ENCODE measurements around the gene CDK7. TPM values are rescaled to one million over a fixed set of nuclear protein-coding genes. Genes with fewer than 3 reads are reported as not detected.

The CDK7 gene
- total RNA-seq, 1 experiment from 2014 or later, result 44.4 TPM

DNA sequence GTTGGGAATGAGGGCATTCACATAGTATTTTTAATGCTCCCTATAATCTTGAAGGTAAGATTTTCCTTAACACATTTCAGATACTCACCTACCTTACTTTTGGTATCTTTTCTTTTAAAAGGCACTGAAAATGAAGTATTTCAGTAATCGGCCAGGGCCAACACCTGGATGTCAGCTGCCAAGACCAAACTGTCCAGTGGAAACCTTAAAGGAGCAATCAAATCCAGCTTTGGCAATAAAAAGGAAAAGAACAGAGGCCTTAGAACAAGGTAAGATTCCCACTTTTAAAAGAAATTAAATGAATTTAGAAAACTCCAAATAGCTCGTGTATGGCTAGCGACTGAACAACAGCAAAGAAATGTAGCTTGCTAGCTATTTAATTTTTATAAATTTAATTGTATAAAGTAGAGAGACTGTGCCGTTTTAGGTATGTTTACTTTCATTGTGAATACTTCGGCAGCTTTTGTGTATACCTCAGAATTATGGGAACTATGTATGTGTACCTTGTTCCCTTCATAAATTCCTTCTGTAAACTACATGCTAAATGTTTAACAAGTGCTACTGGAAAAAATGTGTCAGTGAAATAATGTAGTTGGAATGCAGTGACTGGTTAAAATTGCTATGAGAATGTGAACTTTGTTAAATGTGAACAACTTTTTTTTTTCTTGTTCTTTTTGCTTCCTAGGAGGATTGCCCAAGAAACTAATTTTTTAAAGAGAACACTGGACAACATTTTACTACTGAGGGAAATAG lies 41.9 kb downstream of the CDK7 start:
- DNase-seq (ENCODE audit: low read depth, low spot score) (no peak), ATAC-seq (no peak)
- BruUV-seq (replicated peaks), result no TSS peak
- Histone ChIP-seq H3K27ac (ENCODE audit: low read length) (no peak overlapping the region), H3K27me3 (ENCODE audit: control insufficient read depth, insufficient read depth, low read length) (no peaks in the 10 kb centered on the region), H3K4me3 (ENCODE audit: low read depth in 2 of 2, low read length in 2 of 2) (no peak overlapping the region), H3K4me1 (ENCODE audit: control insufficient read depth, insufficient read depth, low read length) (no peaks in the 10 kb centered on the region), H3K36me3 (ENCODE audit: control insufficient read depth, insufficient read depth, low read length) (peaks cover 30% of the 10 kb centered on the region), H3K9me3 (ENCODE audit: control insufficient read depth, insufficient read depth, low read depth, low read length) (no peaks in the 10 kb centered on the region)
- ChIA-PET CTCF (interaction anchor here (0.8 kb wide), 1 partner anchor 11 kb away, joined by 3 read pairs; no protein-coding TSS in a partner anchor), POLR2A (no interaction called here)
- intact Hi-C loops (cut with micrococcal nuclease; ENCODE audit: unreplicated experiment) (no loop called here), in situ Hi-C loops (cut with HindIII; ENCODE audit: low pct_unique_long_range_greater_than_20kb, low sequenced_read_pairs) (no loop called here)
- TF ChIP-seq, protein P1, sequence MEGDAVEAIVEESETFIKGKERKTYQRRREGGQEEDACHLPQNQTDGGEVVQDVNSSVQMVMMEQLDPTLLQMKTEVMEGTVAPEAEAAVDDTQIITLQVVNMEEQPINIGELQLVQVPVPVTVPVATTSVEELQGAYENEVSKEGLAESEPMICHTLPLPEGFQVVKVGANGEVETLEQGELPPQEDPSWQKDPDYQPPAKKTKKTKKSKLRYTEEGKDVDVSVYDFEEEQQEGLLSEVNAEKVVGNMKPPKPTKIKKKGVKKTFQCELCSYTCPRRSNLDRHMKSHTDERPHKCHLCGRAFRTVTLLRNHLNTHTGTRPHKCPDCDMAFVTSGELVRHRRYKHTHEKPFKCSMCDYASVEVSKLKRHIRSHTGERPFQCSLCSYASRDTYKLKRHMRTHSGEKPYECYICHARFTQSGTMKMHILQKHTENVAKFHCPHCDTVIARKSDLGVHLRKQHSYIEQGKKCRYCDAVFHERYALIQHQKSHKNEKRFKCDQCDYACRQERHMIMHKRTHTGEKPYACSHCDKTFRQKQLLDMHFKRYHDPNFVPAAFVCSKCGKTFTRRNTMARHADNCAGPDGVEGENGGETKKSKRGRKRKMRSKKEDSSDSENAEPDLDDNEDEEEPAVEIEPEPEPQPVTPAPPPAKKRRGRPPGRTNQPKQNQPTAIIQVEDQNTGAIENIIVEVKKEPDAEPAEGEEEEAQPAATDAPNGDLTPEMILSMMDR (IDR thresholded peaks at IDR 0.05), result no peak
- TF ChIP-seq, protein P2, sequence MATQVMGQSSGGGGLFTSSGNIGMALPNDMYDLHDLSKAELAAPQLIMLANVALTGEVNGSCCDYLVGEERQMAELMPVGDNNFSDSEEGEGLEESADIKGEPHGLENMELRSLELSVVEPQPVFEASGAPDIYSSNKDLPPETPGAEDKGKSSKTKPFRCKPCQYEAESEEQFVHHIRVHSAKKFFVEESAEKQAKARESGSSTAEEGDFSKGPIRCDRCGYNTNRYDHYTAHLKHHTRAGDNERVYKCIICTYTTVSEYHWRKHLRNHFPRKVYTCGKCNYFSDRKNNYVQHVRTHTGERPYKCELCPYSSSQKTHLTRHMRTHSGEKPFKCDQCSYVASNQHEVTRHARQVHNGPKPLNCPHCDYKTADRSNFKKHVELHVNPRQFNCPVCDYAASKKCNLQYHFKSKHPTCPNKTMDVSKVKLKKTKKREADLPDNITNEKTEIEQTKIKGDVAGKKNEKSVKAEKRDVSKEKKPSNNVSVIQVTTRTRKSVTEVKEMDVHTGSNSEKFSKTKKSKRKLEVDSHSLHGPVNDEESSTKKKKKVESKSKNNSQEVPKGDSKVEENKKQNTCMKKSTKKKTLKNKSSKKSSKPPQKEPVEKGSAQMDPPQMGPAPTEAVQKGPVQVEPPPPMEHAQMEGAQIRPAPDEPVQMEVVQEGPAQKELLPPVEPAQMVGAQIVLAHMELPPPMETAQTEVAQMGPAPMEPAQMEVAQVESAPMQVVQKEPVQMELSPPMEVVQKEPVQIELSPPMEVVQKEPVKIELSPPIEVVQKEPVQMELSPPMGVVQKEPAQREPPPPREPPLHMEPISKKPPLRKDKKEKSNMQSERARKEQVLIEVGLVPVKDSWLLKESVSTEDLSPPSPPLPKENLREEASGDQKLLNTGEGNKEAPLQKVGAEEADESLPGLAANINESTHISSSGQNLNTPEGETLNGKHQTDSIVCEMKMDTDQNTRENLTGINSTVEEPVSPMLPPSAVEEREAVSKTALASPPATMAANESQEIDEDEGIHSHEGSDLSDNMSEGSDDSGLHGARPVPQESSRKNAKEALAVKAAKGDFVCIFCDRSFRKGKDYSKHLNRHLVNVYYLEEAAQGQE (IDR thresholded peaks at IDR 0.05; ENCODE audit: insufficient read depth in 1 of 2, low read depth in 2 of 2, low read length in 1 of 2), result no peak
- TF ChIP-seq TCF7L2 (IDR thresholded peaks at IDR 0.05; ENCODE audit: low read depth, low read length) (no peak), SIN3A (IDR thresholded peaks at IDR 0.05; ENCODE audit: borderline replicate concordance, insufficient read depth, low read depth, low read length) (no peak), POLR2AphosphoS5 (IDR thresholded peaks at IDR 0.05; ENCODE audit: low read depth, low read length) (no peak)

DNA sequence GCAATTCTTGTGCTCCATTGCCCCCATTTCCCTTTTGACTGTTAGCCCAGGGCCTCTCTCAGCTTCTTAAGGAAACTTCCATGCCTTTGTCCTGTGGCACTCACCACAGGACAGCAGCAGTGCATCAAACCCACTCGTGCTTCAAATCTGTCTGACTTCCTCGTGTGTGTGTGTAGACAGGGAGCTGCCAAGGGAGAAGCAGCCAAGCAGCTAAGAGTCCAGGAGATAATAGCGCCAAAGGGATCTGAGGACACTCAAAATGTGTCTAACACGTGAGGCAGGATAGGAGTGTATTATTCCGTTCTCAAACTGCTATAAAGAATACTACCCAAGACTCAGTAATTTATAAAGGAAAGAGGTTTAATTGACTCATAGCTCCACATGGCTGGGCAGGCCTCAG lies 44.8 kb downstream of the CDK7 start:
- H3K4me3 ChIP-seq (ENCODE audit: low read depth in 2 of 2, low read length in 2 of 2), result no peak overlapping the region
- intact Hi-C loops (cut with micrococcal nuclease; ENCODE audit: unreplicated experiment) (no loop called here), in situ Hi-C loops (cut with HindIII; ENCODE audit: low pct_unique_long_range_greater_than_20kb, low sequenced_read_pairs) (no loop called here)
- TF ChIP-seq SIN3A (IDR thresholded peaks at IDR 0.05; ENCODE audit: borderline replicate concordance, insufficient read depth, low read depth, low read length) (no peak), POLR2AphosphoS5 (IDR thresholded peaks at IDR 0.05; ENCODE audit: low read depth, low read length) (no peak), TCF7L2 (IDR thresholded peaks at IDR 0.05; ENCODE audit: low read depth, low read length) (no peak)
- TF ChIP-seq, protein P1 (IDR thresholded peaks at IDR 0.05), result no peak
- TF ChIP-seq, protein P2 (IDR thresholded peaks at IDR 0.05; ENCODE audit: insufficient read depth in 1 of 2, low read depth in 2 of 2, low read length in 1 of 2), result no peak
- no TSS peak for BruUV-seq (replicated peaks)
- H3K27me3 ChIP-seq (ENCODE audit: control insufficient read depth, insufficient read depth, low read length), result no peaks in the 10 kb centered on the region
- peaks cover 11% of the 10 kb centered on the region for H3K36me3 ChIP-seq (ENCODE audit: control insufficient read depth, insufficient read depth, low read length)
- CTCF ChIA-PET, result no interaction called here
- H3K9me3 ChIP-seq (ENCODE audit: control insufficient read depth, insufficient read depth, low read depth, low read length), result no peaks in the 10 kb centered on the region
- no peak for ATAC-seq
- no peak overlapping the region for H3K27ac ChIP-seq (ENCODE audit: low read length)
- no peaks in the 10 kb centered on the region for H3K4me1 ChIP-seq (ENCODE audit: control insufficient read depth, insufficient read depth, low read length)
- DNase-seq (ENCODE audit: low read depth, low spot score), result no peak
- POLR2A ChIA-PET, result no interaction called here

All from Panc1 (cell line).